Heart left ventricle (tissue), 13 donors: ENCODE measurements around the gene MYO1G.
"Not testable (repeated sequence)": the region's sequence is repeated elsewhere in the genome, so short reads cannot be mapped to it uniquely, and the experiment has no call there.

Experiments used
- CTCF ChIP-seq, 12 donors: fragments of 200-600 bp; sonication (generic) in 4 of 12; IDR thresholded peaks; one replicate each; pipeline versions ENCODE4 v1.5.0 to v1.8.0; 2018 to 2022; ENCODE audit warnings: antibody characterized with exemption in 12 of 12, mild to moderate bottlenecking in 5 of 12
- POLR2A ChIP-seq, 2 donors: fragments of 450-650 bp; IDR thresholded peaks; one replicate each; pipeline ENCODE4 v1.6.1; 2017; ENCODE audit warnings: antibody characterized with exemption in 2 of 2, mild to moderate bottlenecking in 2 of 2, moderate library complexity in 2 of 2
- donor health status: ischemic (EF 13 %, LVEDD 7.1; RV severe dilation, severe dysfunction).
- donor health status: DM: no; HTN: yes; CAD: no.
- donor health status: DM: no; HTN: no; CAD: no.
- donor health status: ischemic (EF 25% LVEDD 6.9; RV normal size, moderate dysfunction).
- donor health status: ischemic (EF 25% LVEDD 5.7; RV mildly dilated, moderate dysfunction).
- donor health status: ischemic (EF 35%, LVEDD 5.7; RV mildly dilated, moderate dysfunction).
- donor health status: nonischemic (EF 11% LVEDD 7.7; RV severe dilation, severe dysfunction).
- donor health status: DM: yes; HTN: yes; CAD: no.
- donor health status: PGD.
- donor health status: ischemic (EF 29% LVEDD 5.4; RV normal size, mild dysfunction).
- donor health status: nonischemic (EF 23%, LVEDD 6.1; RV moderate dilation, normal function).

GRCh38 chr7:44992004-44992795 is 13.4 kb upstream of the MYO1G start:
- not testable (repeated sequence) for TF ChIP-seq POLR2A, CTCF (IDR thresholded peaks at IDR 0.05)
